Epithelial cell of esophagus (primary cell): ENCODE measurements around the gene TCERG1L.

ENCODE experiments used
- DNase-seq: peaks from one replicate; pipeline ENCODE4 v3.0.0; 2010; ENCODE audit warnings: low read depth
- H3K4me3 ChIP-seq: 2 replicates; pipeline ENCODE4 v1.5.1; 2011; ENCODE audit warnings: mild to moderate bottlenecking, low read length, control low read depth
- CTCF ChIP-seq: IDR thresholded peaks from 2 replicates; pipeline ENCODE4 v1.5.1; 2011; ENCODE audit warnings: low read depth, mild to moderate bottlenecking, low read length, control low read depth, inconsistent platforms; ENCODE audit not compliant: insufficient read depth; ENCODE audit errors: missing control alignments

Gene TCERG1L

DNA sequence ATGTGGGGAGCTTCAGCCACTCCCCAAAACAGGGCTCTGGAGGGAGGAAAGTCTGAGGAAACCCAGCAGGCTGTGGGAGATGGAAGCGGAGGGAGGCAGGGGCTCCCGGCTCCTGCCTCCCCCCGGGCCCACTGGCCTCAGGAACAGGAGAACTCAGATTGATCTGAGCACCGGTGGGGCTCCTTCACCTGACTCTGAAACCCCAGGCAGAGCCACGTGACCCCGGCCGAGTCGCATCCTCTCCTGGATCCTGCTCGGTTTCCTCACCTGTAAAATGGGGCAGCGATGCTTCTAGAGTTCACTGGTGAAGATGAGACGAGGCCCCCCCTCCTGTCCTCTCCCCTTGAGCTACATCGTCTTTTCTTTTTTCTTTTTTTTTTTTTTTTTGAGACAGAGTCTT, 33.6 kb downstream of the TCERG1L start:
- no peak for DNase-seq
- no peak overlapping the region for H3K4me3 ChIP-seq
- no peak for TF ChIP-seq CTCF

DNA sequence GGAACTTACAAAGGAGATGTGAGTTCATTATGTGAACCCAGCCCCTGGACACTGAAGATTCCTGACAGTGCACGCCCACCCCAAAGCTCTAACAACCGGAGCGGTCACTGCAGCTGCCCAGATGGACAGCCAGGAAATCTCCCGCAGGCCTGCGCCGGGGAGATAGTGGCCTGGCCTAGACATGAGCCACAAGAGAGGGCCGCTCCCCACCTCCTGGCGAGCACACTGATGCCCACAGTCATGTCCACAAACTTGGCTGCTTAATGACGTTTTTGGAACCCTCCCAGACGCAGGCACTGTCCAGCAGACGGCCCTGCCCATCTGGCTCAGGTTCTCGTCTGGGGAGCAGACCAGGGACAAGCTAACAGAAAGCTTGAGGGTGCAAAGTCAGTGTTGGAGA, 34.2 kb downstream of the TCERG1L start:
- no peak overlapping the region for H3K4me3 ChIP-seq
- no peak for DNase-seq
- no peak for TF ChIP-seq CTCF

GRCh38 chr10:131275691-131276090, 35.8 kb downstream of the TCERG1L start:
- H3K4me3 ChIP-seq = no peak overlapping the region
- TF ChIP-seq CTCF = no peak
- no peak for DNase-seq

- DNase-seq = no peak
- TF ChIP-seq CTCF = no peak
- H3K4me3 ChIP-seq = no peak overlapping the region
These were observed 36.6 kb downstream of the TCERG1L start for GRCh38 chr10:131274883-131275282.

- TF ChIP-seq CTCF = no peak
- H3K4me3 ChIP-seq = no peak overlapping the region
- no peak for DNase-seq
These were observed 37.2 kb downstream of the TCERG1L start for GRCh38 chr10:131274133-131274880.

DNA sequence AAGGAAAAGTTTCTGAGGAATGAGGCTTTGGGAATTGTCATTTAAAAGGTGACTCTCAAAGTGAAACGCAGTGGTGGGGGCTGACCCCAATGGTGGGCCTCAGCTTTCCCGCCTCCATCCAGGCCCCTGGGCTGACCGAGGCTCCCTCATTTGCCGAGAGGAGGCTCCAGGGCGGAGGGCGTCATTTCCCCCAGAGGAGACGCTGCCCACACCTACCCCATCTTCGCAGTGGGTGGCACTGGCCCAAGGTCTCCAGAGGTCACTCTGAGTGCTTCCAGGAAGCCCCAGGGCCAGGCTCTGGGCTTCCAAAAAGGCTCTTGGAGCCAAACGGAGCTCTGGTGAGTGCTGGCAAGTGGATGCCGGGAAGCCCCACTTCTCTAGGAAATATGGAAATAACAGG, 38.0 kb downstream of the TCERG1L start:
- no peak for TF ChIP-seq CTCF
- H3K4me3 ChIP-seq = no peak overlapping the region
- no peak for DNase-seq

DNA sequence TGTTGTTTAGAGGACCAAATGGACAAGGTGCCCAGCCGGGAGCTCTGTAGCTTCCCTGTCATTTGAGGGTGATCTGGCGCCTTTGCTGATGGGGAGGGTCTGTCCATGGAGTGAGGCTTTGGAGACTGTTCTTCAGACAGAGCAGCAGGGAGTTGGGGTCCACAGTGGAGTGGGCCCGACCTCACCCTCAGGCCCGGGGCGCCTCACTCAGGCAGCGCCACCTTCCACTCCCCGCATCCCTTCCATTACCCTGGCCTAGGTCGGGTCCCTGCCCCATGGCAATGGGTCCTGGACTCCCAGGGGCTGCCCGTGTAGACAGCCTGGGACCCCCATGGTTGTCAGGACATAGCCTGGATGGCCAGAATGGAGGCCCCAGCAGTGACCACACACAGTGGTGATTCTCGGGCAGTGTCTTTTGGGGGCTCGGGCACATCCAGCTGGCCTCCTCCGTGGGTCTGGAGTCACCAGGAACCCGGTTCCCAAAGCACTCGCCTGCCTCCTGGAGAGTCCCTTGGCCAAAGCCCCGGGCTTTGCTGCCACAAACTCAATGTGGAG, 38.5 kb downstream of the TCERG1L start:
- TF ChIP-seq CTCF = no peak
- DNase-seq = no peak
- no peak overlapping the region for H3K4me3 ChIP-seq
